Femur (tissue), 1 donor: ENCODE measurements around the gene AHNAK.
A peak's percentile ranks its signal among the peaks of the same experiment; 100 is the strongest.
"Not testable (repeated sequence)": the region's sequence is repeated elsewhere in the genome, so short reads cannot be mapped to it uniquely, and the experiment has no call there.

Experiments
- DNase-seq: peaks from one replicate; pipeline ENCODE4 v3.0.0-alpha.2; 2017

AHNAK gene, protein sequence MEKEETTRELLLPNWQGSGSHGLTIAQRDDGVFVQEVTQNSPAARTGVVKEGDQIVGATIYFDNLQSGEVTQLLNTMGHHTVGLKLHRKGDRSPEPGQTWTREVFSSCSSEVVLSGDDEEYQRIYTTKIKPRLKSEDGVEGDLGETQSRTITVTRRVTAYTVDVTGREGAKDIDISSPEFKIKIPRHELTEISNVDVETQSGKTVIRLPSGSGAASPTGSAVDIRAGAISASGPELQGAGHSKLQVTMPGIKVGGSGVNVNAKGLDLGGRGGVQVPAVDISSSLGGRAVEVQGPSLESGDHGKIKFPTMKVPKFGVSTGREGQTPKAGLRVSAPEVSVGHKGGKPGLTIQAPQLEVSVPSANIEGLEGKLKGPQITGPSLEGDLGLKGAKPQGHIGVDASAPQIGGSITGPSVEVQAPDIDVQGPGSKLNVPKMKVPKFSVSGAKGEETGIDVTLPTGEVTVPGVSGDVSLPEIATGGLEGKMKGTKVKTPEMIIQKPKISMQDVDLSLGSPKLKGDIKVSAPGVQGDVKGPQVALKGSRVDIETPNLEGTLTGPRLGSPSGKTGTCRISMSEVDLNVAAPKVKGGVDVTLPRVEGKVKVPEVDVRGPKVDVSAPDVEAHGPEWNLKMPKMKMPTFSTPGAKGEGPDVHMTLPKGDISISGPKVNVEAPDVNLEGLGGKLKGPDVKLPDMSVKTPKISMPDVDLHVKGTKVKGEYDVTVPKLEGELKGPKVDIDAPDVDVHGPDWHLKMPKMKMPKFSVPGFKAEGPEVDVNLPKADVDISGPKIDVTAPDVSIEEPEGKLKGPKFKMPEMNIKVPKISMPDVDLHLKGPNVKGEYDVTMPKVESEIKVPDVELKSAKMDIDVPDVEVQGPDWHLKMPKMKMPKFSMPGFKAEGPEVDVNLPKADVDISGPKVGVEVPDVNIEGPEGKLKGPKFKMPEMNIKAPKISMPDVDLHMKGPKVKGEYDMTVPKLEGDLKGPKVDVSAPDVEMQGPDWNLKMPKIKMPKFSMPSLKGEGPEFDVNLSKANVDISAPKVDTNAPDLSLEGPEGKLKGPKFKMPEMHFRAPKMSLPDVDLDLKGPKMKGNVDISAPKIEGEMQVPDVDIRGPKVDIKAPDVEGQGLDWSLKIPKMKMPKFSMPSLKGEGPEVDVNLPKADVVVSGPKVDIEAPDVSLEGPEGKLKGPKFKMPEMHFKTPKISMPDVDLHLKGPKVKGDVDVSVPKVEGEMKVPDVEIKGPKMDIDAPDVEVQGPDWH (N-terminal part only)

DNA sequence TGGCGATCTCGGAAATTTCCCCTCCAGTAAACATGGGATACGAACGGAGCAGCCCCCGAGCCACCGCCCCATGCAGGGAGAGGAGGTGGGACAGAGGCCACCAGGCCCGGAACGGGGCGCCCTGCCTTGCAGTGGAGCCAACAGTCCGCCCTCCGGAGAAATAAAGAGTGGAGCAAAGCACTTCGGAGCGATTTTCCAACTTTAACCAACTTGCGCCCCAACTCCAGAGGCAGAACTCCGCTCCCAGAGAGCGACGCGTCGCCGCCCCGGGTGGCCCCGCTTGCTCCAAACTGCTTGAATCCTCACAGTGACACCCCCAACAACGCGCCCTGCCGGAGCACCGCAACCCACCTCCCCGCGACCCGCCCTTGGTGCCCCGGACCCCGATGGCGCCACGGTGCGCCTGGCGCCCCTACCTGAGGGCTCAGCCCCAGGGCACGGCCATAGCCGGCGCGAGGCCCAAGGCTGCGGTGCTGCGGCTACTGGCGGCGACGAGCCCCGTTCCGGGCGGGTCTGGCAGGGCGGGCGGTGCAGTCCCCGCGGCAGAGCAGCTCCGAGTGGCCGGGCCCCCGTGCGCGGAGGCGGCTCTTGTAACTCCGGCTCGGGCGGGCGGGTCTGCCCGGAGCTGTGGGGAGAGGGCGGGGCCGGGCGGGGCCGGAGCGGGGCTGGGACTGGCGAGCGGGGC lies at the start of gene AHNAK:
AHNAK (minus strand) TSS at position 563 of the 685 bp plus-strand sequence. CDS start 10,708 bp downstream, outside the sequence.
- peak; percentile 91 for DNase-seq

DNA sequence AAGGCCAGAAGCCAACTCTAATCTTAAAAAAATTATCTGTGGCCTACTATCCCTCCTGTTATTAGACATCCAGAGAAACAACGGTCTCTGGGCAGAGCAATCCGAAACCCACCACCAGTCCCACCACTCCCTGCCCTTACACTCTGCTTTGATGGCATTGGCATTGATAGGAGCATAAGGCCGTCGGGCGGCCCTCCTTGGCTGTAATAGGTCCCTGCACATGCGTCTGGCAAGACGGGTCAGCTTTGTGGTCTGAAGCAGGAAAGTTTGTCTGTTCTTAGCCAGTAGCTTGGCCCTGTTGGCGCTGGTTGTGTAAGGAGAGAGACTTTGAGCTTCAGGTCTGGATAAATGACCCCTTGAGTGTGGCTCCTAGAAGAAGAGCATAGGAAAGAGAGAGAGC lies 48.5 kb upstream of the AHNAK start:
- no peak for DNase-seq

DNA sequence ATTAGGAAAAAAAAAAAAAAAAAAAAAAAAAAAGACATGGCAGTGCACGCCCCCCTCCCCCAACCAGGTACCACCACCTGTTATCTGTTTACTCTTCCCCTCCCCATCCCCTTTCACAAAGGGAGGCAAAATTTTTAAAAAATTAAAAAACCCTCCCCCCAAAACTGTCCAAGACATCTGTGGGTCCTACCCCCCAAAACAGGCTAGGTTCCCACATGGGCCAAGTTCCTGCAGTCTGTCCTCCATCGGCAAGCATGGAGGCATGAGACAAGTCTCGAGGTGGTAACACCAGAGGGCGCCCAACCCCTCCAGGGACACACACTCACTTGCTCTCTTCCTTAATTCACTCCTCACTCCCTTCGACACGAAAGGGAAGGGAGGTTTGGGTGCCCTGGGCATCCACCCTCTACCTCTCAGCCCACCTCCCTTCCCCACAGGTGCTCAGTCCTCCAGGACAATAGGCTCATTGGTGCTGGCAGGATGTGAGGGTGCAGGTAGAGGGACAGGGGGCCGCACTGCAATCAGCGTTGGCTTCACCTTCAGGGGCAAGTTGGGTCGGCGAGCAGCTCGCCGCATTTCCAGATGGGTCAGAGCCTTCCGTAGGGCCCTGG lies 46.9 kb upstream of the AHNAK start:
- peak; percentile 80 for DNase-seq

DNA sequence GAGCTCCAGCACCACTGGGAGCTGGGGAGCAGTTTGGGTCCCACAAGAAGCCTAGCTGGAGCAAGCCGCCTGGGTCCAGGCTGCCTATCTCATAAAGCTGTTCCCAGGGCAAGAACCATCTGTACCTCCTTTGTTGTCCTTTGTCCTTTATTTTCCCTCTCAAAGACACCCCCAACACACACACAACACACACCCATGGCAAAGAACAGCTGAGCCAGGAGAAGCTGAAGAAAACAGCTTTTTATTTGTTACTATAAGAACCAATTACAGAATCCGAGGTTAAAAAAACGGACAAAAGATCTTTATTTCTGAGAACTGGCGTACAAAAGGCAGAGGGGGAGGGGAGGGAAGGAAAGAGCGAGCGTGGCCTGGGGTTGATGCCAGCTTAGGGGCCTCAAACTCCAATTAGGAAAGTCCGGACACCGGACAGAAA lies 46.4 kb upstream of the AHNAK start:
- peak; percentile 19 for DNase-seq

DNA sequence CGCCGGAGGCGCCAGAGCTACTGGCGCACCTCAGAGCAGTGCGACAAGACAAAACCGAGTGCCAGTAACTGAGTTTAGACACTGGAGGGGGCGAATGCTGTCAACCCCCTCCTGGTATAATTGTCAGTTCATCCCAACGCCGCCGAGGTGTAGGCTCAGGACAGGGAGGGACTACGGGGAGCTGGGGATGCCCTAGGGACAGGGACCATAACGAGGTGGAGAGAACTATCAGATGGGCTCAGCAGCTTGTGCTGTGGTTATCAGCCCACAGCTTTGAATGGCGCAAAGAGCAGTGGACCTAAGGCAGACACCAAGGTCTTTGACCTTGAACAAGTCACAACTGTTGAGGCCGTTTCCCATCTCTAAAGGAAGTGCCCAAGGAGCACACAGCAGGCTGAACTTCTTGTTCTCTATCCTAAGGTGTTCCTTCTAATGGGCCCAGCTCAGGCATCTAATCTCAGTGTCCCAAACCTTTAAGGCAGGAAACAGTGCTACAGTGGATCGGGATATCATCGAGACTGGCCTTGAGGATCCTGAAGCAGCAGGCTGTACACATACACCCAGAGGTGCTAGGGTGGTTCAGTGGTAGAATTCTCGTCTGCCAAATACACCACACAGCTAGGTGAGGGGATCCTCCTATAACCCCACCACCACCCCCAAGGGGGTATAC lies 45.7 kb upstream of the AHNAK start:
- peak; percentile 12 for DNase-seq

DNA sequence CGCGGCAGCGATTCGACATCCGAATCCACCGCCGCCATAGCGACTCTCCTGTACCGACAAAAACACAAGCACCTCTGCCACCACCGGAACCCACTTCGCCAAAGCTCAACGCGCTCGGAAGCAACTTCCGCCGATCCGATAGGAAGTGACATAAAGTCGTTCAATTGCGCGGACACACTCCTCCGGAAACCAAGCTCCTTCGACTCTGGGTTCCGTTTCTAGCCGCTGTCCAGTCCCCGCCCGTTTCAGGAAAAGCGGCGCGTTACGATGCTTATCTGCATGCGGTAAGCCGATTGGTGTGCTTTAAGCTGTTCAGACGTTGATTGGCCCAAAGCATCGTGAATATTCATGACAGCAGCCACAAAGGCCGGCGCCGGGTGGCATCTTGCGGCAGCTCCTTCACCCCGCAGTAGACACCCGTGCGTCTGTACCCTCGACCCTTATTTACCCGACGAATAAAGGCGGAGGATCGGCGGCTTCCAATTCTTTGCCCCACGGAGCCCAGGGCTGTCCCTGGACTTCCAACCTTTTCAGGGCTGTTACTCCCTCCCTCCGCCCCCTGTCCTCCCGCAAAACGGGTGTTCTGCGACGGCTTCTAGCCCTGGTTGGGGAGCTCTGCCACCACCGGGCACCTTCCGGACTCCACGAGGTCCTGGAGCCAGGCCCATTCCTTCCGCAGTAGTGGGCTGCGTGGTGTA lies 45.0 kb upstream of the AHNAK start, which contains the start of gene TUT1:
TUT1 (minus strand) TSS at position 76 of the 698 bp plus-strand sequence; CDS start at position 38, 38 bp downstream.
- DNase-seq, result peak; percentile 98

DNA sequence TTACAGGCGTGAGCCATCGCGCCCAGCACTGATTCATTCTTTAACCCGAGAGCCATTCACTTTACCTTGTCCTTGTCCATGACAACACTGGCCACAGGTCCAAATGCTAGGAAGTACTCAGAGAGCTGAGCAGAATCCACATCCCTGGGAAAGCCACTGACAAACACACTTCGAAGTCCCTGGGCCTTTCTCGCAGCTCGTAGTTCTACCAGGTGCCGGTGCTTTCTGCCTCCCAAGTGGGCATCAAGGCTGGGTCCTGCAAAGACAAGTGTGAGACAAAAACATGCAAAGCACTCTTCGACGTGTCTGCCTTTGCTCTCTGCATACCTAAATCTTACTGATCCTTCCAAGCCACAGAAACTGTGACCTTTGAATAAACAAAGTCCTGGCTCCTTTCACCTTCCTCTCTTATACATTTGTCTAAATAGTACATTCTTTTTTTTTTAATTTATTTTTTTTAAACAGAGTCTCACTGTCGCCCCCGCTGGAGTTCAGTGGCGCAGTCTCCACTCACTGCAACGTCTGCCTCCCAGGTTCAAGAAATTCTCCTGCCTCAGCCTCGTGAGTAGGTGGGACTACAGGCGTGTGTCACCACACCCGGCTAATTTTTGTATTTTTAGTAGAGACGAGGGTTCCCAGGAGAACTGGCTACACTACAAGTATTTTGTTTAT lies 42.5 kb upstream of the AHNAK start:
- DNase-seq, result no peak

DNA sequence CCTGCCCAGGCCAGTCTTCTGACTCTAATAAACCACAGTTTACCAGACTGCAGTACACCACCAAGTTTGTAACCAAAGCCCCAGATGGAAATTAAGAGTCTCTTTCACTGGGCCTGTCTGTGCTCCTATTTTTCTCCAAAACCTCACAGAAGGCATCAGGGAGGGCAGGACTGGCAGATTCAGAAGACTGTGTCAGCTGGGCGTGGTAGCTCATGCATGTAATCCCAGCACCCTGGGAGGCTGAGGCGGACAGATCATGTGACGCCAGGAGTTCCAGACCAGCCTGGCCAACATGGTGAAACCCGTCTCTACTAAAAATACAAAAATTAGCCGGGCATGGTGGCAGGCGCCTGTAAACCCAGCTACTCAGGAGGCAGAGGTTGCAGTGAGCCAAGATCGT lies 38.8 kb upstream of the AHNAK start:
- DNase-seq, result not testable (repeated sequence)

DNA sequence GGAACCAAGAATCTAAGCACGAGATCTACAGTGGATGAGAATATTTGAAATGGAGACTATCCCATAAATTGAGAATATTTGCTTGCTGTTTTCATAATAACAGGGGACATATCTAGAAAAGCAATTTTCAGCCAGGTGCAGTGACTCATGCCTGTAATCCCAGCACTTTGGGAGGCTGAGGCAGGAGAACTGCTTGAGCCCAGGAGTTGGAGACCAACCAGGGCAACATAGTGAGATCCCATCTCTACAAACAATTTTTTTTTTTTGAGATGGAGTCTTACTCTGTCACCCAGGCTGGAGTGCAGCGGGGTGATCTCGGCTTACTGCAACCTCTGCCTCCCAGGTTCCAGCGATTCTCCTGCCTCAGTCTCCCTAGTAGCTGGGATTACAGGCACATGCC lies 35.1 kb upstream of the AHNAK start:
- not testable (repeated sequence) for DNase-seq

DNA sequence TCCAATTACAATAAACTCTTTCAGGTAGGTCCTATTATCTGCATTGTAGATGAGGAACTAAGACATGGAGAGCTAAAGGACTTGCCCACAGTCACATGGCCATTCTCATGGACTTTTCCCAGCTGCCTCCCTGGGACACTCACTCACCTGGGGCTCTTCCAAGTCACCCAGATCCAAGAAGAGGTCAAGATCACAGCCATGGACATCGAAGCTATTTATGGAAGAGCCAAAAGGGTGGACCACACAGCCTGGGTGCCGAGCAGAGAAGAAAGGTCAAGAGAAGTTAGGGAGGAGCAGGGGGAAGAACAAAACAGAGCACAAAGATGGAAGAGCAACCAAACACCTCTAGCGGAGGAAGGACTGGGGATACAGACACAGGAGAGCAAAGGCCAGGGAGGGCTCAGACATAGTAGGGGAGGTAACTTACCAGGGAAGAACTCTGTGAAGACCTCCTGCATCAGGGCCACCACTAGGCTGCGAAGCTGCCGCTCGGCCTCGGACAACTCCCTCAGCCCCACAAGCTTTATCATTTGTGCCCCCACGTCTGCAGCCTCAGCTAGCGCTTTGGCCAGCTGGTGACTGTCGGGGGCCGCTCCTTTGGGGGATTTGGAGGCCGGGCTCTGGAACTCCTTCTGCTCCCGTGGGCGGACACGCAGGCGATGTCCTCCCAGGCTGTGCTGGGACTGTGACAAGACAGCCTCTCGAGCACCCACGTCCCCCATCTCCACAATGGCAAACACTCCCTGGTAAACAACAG lies 34.5 kb upstream of the AHNAK start:
- DNase-seq, result no peak

DNA sequence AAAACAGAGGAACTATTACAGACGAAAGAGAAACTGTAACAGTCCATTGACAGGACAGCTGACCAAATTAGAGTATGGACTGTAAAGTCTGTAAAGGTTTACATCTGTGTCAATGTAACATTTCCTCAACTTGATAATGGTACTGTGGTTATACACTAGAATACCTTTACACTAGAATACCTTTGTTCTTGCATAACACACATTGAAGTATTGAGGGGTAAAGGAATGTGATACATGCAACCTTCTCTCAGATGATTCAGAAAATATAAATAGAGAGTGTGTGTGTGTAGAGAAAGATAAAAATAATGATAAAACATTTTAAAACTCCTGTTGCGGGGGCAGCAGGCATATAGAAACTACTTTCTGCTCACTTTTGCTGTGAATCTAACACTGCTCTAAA lies 32.6 kb upstream of the AHNAK start:
- no peak for DNase-seq

DNA sequence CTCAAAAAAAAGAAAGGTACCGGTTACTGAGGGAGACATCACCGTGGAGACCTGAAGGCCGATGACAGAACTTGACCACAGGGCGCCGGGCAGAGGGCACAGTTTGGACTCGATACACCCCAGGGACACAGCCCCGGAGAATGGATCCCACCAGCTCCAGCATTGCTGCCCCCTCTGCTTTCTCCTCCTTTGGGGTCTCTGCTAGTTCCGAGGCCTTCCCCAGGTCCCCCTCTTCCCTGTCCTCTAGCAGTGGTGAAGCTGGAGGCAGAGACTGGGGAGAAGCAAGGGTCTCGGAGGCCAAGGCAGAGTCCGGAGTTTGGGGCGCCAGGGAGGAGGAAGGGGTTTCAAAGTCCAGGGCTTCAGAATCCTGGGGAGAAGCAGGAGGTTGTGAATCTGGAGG lies 31.9 kb upstream of the AHNAK start:
- DNase-seq, result no peak

DNA sequence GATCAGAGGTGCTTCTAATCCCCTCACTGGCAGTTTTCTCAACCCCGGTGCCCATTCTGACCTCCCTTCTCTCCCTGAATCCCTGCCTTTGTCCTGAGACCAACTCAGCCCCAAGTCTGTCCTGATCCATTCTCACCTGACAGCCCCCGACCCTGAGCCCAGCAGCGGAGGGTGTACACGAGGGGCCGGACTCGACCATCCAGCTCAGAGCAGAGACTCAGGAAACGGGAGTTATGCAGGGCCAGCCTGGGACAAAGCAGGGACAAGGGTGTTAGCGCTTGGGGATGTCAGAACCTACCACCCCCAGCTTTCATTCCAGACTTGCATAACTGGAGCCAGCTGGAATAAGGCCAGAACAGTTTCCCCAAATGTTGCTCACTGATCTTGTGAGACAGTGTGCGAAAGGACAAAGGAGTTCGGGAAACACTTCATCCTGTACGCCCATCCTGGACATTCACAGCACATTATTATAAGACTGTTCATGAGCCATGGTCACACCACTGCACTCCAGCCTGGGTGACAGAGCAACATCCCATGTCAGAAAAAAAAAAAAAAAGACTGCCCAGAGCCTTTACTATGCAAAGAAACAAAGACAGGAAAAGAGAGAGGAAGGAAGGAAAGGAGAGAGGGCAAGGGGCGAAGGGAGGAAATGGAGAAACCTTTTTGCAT lies 30.6 kb upstream of the AHNAK start:
- DNase-seq, result no peak

DNA sequence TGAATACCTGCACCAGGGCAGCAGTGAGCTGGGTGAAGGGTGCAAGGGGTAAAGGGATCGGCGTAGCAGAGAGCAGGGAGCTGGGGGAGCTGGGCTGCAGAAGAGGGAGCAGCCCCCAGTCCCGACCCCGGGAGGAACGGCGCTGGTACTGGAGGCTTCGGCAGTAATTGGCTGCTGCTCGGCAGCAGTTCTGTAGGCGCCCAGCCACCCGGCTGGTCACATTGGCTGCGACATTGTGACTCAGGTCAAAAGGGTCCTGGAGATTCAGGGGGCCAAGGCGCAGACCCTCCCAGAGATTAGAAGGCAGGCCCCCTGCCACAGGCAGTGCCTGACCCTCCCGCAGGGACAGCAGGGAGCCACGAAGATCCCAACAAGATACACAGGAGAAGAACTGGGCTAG lies 29.2 kb upstream of the AHNAK start:
- no peak for DNase-seq

DNA sequence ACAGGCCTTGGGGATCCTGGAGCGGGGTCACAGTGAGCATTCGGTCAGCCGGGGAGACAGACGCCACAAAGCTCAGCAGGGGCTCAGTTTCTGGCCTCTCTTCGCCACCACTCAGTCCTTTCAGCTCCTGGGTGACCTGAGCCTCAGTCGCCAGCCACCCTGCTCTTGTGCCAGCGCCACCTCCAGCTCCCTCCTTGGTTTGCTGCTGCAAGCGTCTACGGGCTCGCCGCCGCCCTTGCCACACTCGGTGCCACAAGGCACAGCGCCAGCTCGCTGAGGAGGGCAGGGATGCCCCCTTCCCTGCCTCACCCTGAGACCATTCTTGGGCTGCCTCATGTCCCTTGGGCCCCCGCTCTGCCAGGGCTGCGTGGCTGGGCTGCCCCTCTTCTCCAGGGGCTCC lies 28.6 kb upstream of the AHNAK start:
- no peak for DNase-seq

DNA sequence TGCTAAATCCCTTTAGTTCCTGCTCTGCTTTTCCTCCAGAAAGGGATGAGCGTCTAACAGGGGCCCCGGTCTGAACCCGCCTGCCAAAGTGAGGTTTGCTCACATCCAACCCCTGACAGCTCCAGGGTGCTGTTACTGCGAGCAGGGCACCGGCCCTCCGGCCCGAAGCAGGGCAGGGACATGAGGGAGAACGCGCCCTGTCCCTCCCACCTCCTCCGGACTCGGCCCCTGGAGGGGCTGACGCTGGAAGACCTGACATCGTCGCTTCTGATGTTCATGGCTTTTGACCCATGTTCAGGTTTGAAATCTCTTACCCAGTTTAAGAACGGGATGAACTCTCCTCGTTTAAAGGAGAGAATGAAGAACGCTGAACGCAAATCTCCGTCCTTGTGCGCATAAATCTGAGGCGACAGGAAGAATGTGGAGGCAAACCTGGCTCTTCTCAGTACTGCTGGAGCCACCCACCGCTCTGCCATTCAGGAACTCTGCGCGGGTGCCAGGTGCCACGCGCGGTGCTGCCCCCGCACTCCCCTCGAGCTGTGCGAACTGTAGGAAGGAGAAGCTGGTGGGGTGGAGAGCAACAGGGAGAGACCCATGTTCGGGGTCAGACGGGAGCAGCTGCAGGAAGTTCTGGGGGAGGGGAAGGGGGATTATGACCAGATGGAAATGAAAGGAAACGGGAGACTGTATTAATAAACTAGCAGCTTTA lies 27.9 kb upstream of the AHNAK start:
- DNase-seq, result peak; percentile 68

DNA sequence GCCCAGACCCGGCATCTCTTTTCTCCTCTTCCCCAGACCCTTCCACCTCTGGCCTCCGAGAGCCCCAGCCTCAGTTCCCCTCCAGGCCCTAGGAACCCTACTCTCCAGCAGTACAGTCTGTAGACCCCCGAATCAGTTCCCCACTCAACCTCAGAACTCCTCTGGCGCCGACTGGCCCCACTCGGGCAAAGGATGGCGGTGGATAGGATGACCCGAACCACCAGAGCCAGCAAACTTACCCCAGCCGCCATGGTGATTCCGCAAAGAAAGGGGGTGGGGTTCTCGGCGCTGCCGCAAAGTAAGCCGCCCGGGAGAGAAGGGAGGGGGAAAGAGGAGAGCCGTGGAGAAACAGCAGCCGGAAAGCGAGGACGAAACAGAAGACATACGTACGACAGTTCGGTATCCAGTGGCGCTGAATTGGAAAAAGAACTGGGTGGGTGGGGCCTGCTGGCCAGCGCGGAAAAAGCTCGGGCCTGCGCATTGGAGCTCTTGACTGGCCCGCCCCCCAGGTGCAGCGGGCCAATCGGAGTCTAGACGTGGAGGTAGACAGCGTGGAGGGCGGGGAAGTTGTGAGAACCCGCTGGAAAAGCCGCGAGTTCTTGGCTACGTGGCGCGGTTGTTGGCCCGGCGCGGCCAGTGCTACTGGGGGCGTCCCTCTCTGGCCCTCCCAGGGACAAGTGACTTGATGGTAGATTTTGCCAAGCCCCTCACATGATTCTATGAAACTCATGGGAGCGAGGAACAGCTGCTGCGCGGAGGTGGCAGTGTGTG lies 27.2 kb upstream of the AHNAK start, which contains the start of gene EEF1G:
EEF1G (minus strand) TSS at position 300 of the 771 bp plus-strand sequence; CDS start at position 251, 49 bp downstream.
- peak; percentile 100 for DNase-seq
